Epithelial cell of proximal tubule (primary cell): ENCODE results near the gene TACR2. TPM values are rescaled to one million over a fixed set of nuclear protein-coding genes. Genes with fewer than 3 reads are reported as not detected.

ENCODE experiments used
- DNase-seq: peaks from one replicate; pipeline ENCODE4 v3.0.0-alpha.2; 2011; ENCODE audit warnings: low read depth
- H3K4me3 ChIP-seq: 2 replicates; pipeline ENCODE4 v1.5.1; 2011; ENCODE audit warnings: low read depth, mild to moderate bottlenecking, low read length
- total RNA-seq: library from RNA; depleted of rRNA; stranded (reverse); fragments of >200 nt; gene quantifications from 2 replicates; pipeline ENCODE4 v1.2.3, GENCODE V29; 2015
- TF ChIP-seq, protein P1 (sequence below): conservative IDR thresholded peaks from 2 replicates; pipeline ENCODE4 v1.5.1; 2012; ENCODE audit warnings: low read depth, mild to moderate bottlenecking, low read length

The TACR2 gene
- 0.23 TPM in 1 of 2 replicates, not detected in the other for total RNA-seq

DNA sequence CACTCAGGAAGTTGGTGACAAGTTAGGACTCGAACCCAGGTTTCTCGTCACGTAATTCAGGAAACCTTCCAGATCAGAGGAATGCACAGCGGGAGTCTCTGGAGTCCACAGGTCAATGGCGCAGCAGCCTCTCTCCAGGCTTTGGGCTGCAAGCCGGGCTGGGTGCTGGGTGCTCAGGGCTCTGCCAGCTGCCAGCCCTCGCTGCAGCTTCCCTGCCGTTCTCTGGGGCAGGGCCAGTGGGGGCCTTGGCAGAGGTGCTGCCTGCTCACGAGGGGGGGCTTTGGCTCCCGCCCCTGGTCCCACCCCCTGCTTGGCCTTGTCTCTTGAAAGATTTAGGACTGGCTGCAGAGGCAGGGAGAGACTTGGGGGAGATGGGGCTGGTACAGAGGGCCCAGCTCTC, at the start of gene TACR2:
TACR2 (minus strand) TSS at position 224 of the 400 bp plus-strand sequence. CDS start 595 bp downstream, outside the sequence.
- TF ChIP-seq, protein P1, sequence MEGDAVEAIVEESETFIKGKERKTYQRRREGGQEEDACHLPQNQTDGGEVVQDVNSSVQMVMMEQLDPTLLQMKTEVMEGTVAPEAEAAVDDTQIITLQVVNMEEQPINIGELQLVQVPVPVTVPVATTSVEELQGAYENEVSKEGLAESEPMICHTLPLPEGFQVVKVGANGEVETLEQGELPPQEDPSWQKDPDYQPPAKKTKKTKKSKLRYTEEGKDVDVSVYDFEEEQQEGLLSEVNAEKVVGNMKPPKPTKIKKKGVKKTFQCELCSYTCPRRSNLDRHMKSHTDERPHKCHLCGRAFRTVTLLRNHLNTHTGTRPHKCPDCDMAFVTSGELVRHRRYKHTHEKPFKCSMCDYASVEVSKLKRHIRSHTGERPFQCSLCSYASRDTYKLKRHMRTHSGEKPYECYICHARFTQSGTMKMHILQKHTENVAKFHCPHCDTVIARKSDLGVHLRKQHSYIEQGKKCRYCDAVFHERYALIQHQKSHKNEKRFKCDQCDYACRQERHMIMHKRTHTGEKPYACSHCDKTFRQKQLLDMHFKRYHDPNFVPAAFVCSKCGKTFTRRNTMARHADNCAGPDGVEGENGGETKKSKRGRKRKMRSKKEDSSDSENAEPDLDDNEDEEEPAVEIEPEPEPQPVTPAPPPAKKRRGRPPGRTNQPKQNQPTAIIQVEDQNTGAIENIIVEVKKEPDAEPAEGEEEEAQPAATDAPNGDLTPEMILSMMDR, result no peak
- DNase-seq, result no peak

DNA sequence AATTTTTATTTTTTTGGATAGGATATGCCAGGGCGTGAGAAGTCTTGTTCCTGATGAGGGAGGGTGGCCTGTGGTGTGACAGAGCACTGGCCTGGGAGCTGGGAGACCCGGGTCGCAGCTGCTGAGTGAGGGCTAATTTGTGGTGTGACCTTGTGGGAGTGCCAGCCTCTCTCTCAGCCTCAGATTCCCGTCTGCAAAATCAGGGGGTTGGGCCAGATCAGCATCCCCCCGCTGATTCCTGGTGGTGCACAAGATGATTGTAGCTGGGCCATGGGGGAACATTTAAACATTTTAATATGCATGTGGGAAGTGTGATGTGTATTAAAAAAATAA, 49.4 kb upstream of the TACR2 start:
- DNase-seq, result no peak
- TF ChIP-seq, protein P1, result no peak

More for the DNA sequence above, at the start of gene TACR2:
- no peak within 1 kb of the TSS for H3K4me3 ChIP-seq

DNA sequence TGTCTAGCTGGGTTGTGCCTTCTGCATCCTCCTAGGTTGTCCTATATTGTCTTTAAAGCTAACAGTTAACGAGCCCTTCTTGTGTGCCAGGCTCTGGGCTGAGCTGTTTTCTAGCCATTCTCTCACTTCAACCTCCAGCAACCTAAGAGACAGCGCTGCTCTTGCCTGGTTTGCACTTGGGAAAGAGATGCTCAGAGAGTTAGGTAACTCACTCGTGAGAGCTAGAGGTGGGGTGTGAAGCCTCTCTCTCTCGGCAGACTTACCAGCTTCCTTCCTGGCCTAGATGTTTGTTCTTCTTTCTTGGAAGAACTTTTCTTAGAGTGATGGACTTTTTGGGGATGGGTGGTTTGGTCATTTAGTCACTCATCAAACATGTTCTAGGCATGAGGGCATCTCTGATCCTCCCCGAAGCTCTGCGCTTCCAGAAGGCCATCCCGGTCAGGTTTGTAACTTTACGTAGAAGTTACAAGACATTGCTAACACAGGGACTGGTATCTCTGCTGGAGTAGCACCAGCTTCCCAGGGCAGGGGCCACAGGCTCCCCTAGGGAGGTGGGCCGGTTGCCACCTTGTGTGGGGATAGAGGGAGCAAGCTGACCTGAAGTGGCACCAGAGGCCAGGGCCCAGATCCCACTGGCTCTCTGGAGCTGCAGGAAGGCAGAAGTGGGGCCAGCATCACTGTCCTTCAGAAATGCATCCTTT, 48.9 kb upstream of the TACR2 start:
- no peak for DNase-seq
- H3K4me3 ChIP-seq, result no peak overlapping the region
- TF ChIP-seq, protein P1, result no peak

More for the DNA sequence above, 49.4 kb upstream of the TACR2 start:
- no peak overlapping the region for H3K4me3 ChIP-seq

DNA sequence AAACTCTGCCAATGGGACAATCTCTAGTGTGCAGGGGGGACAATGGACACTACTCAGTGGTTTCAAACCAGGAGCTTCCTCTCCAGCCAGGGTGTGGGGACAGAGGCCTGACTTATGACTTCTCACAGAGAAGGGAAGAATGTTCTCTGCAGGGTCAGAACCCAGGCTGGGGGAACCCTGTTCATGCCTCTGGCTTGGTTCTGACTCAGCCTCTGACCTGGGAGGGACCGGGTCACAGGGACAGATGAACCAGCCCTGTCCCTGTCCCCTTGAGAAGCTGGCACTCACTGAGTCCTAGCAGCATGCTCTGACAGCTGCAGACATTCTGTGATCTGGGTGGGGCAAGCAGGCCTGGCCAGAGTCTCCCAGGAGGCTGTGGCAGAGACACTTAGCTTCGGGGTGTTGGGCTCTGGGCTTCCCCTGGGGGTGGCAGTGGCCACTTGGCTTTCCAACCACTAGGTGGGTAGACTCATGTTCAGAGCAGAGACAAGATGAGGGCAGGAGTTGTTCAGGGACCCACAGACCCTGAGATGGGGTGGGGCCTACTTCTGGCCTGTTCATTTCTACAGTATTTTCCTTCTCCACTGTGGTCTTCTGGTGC, 48.2 kb upstream of the TACR2 start:
- DNase-seq, result no peak
- TF ChIP-seq, protein P1, result no peak

DNA sequence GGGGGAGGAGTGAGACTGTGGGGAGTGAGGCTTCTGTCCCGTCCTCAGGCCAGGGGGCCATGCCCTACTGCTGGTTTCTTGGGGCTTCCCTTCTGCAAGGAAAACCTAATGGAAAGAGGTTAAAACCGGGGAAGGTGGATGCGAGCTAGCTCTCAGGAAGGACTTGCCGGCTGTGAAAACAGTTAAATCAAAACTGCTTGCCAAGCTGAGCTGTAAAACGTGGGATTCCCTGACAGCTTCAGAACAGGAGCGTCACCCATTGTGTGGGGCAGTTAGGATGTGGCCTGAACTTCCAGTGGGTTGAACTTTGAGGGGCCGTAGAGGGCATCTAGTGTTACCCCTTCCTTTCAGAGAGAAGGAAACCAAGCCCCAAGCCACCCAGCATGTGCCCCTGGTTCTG, 47.7 kb upstream of the TACR2 start:
- TF ChIP-seq, protein P1, result no peak
- no peak overlapping the region for H3K4me3 ChIP-seq
- DNase-seq, result no peak

More for the DNA sequence above, 48.2 kb upstream of the TACR2 start:
- no peak overlapping the region for H3K4me3 ChIP-seq

DNA sequence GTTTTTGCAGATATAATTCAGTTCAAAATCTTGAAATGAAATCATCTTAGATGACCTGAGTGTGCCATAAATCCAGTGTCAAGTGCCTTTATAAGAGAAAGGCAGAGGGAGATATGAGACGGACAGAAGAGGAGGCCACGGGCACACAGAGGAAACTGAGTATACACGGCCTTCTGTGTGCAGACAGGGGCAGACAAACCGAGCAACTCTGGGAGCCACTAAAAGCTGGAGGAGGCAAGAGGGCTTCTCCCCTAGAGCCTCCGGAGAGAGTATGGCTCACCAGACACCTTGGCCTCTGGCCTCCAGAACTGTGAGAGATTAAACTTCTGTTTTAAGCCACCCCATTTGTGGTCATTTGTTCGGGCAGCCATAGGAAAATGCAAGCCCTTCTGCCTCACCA, 47.2 kb upstream of the TACR2 start:
- TF ChIP-seq, protein P1, result no peak
- no peak for DNase-seq
- H3K4me3 ChIP-seq, result no peak overlapping the region
